ENCODE measurements around the gene SERPINH1. TPM values are rescaled to one million over a fixed set of nuclear protein-coding genes. Genes with fewer than 3 reads are reported as not detected.

The SERPINH1 gene
- polyA plus RNA-seq, 3 donors, result 1.6 to 4.6 (median 2.1) TPM

DNA sequence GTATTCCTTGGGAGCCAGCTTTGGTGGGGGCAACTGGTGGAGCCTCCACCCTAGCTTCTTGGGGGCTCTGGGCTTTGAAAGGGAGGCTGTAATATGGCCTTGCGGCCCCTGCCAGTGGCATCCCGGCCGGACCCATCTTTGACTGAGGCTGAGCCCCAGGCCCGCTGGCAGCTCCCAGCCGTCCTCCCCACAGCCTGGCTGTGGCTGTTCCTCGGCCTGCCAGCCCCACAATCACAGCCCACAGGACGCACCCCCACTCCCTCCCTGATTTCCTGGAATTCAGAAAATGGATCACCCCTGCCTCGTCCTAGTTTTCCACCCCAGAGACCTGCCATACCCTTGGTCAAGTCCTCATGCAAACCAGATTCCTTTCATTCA lies 23.2 kb downstream of the SERPINH1 start:
- H4K20me1 ChIP-seq (ENCODE audit: insufficient read depth, low read length), result no peaks in the 10 kb centered on the region
- no peak overlapping the region for H3K9ac ChIP-seq (ENCODE audit: insufficient read depth, low read length, poor library complexity, severe bottlenecking)
- no peak for DNase-seq
- Mint-ChIP-seq H3K4me1 (peaks cover 15% of the 10 kb centered on the region), H3K27ac (no peak overlapping the region), H3K9me3 (peaks cover 0 to 2% (median 0%) of the 10 kb centered on the region in 7 donors), H3K4me3 (no peak overlapping the region), H3K27me3 (ENCODE audit: low read depth in 3 of 3) (peaks cover 16 to 24% (median 22%) of the 10 kb centered on the region in 3 donors), H3K36me3 (no peaks in the 10 kb centered on the region)
- H3K27me3 ChIP-seq (ENCODE audit: control insufficient read depth in 2 of 2, insufficient read depth in 2 of 2, low read length in 2 of 2), result no peaks in the 10 kb centered on the region
- no peaks in the 10 kb centered on the region for H3K36me3 ChIP-seq (replicated peaks in 1 of 2; ENCODE audit: control insufficient read depth in 1 of 2, insufficient read depth in 2 of 2, low read length in 2 of 2)
- WGBS (ENCODE audit: insufficient coverage), result 94% methylated on average over 8 of the region's 8 CpGs
- no peak overlapping the region for H3K4me3 ChIP-seq (replicated peaks in 1 of 3; ENCODE audit: low read depth in 2 of 3, low read length in 3 of 3)
- intact Hi-C loops (cut with micrococcal nuclease), result no loop called here
- no peak overlapping the region for H3K4me2 ChIP-seq (replicated peaks; ENCODE audit: extremely low read depth, low read length, poor library complexity, severe bottlenecking)
- TF ChIP-seq CTCF (IDR thresholded peaks at IDR 0.05), result no peak
- H3K79me2 ChIP-seq (ENCODE audit: insufficient read depth, low read length), result no peaks in the 10 kb centered on the region
- H3K27ac ChIP-seq (ENCODE audit: low read depth in 1 of 2, low read length in 2 of 2), result no peak overlapping the region
- peaks cover 13 to 24% of the 10 kb centered on the region in 2 donors for H3K4me1 ChIP-seq (ENCODE audit: control insufficient read depth in 1 of 2, insufficient read depth in 2 of 2, low read length in 2 of 2)
- no peaks in the 10 kb centered on the region for H3K9me3 ChIP-seq (replicated peaks in 1 of 2; ENCODE audit: control insufficient read depth in 1 of 2, insufficient read depth in 1 of 2, low read length in 2 of 2)
- H2AFZ ChIP-seq (ENCODE audit: insufficient read depth, low read depth, low read length, poor library complexity, severe bottlenecking), result no peak overlapping the region

- Mint-ChIP-seq H3K9me3 (peaks cover 0 to 2% (median 0%) of the 10 kb centered on the region in 7 donors), H3K27me3 (ENCODE audit: low read depth in 3 of 3) (peaks cover 15 to 22% (median 22%) of the 10 kb centered on the region in 3 donors), H3K4me3 (no peak overlapping the region), H3K4me1 (peaks cover 15% of the 10 kb centered on the region), H3K27ac (no peak overlapping the region), H3K36me3 (no peaks in the 10 kb centered on the region)
- Histone ChIP-seq H3K4me2 (replicated peaks; ENCODE audit: extremely low read depth, low read length, poor library complexity, severe bottlenecking) (no peak overlapping the region), H2AFZ (ENCODE audit: insufficient read depth, low read depth, low read length, poor library complexity, severe bottlenecking) (no peak overlapping the region), H3K36me3 (replicated peaks in 1 of 2; ENCODE audit: control insufficient read depth in 1 of 2, insufficient read depth in 2 of 2, low read length in 2 of 2) (no peaks in the 10 kb centered on the region), H3K4me1 (ENCODE audit: control insufficient read depth in 1 of 2, insufficient read depth in 2 of 2, low read length in 2 of 2) (peaks cover 13 to 24% of the 10 kb centered on the region in 2 donors), H3K9me3 (replicated peaks in 1 of 2; ENCODE audit: control insufficient read depth in 1 of 2, insufficient read depth in 1 of 2, low read length in 2 of 2) (no peaks in the 10 kb centered on the region), H3K9ac (ENCODE audit: insufficient read depth, low read length, poor library complexity, severe bottlenecking) (no peak overlapping the region), H3K79me2 (ENCODE audit: insufficient read depth, low read length) (no peaks in the 10 kb centered on the region), H3K27ac (ENCODE audit: low read depth in 1 of 2, low read length in 2 of 2) (no peak overlapping the region), H3K4me3 (replicated peaks in 1 of 3; ENCODE audit: low read depth in 2 of 3, low read length in 3 of 3) (no peak overlapping the region), H4K20me1 (ENCODE audit: insufficient read depth, low read length) (no peaks in the 10 kb centered on the region), H3K27me3 (ENCODE audit: control insufficient read depth in 2 of 2, insufficient read depth in 2 of 2, low read length in 2 of 2) (no peaks in the 10 kb centered on the region)
- DNase-seq, result no peak
- WGBS (ENCODE audit: insufficient coverage), result 100% methylated on average over 3 of the region's 3 CpGs
- intact Hi-C loops (cut with micrococcal nuclease), result no loop called here
- no peak for TF ChIP-seq CTCF (IDR thresholded peaks at IDR 0.05)
Observed at GRCh38 chr11:75586395-75586794, 24.3 kb downstream of the SERPINH1 start.
